ENCODE results near the gene SERP2.

DNA sequence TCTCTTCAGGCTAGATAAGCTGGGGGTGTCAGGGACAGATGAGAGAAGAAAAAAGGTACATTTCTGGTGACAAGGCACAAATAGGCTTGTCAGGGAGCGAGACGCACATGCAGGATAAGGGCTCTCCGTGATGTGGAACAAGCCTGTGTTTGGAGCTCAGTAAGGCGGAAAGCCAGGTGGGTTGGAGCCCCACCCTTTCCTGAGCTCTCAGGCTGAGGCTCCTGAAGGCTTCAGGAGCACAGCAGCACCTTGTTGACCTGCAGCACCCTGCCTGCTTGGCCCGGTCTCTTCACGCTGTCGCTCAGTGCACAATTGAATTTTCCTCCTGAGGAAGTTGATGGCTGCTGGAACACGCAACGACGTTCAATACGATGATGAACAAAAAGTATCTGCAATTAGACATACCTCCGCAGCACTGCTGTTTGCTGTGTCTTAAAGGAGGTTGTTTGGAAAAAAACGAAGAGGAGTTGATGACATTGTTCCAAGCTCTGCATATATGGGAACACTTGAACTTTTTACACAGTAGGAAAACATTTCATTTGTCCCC, 29.3 kb downstream of the SERP2 start:
- no peak for TF ChIP-seq EZH2 (IDR thresholded peaks at IDR 0.05; ENCODE audit: borderline replicate concordance, insufficient read depth, low read depth, low read length, poor library complexity, severe bottlenecking)
- TF ChIP-seq, protein P1, sequence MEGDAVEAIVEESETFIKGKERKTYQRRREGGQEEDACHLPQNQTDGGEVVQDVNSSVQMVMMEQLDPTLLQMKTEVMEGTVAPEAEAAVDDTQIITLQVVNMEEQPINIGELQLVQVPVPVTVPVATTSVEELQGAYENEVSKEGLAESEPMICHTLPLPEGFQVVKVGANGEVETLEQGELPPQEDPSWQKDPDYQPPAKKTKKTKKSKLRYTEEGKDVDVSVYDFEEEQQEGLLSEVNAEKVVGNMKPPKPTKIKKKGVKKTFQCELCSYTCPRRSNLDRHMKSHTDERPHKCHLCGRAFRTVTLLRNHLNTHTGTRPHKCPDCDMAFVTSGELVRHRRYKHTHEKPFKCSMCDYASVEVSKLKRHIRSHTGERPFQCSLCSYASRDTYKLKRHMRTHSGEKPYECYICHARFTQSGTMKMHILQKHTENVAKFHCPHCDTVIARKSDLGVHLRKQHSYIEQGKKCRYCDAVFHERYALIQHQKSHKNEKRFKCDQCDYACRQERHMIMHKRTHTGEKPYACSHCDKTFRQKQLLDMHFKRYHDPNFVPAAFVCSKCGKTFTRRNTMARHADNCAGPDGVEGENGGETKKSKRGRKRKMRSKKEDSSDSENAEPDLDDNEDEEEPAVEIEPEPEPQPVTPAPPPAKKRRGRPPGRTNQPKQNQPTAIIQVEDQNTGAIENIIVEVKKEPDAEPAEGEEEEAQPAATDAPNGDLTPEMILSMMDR (IDR thresholded peaks at IDR 0.05) = no peak

Data from B cell (primary cell).